Measurements from ENCODE around the gene RABEP2. TPM values are rescaled to one million over a fixed set of nuclear protein-coding genes. Genes with fewer than 3 reads are reported as not detected.

The RABEP2 gene
- total and polyA plus RNA-seq, 9 of the 15 experiments (the other 6 are each of a cell fraction or from before 2014, with no cell fraction given): 0.15 to 13.4 (median 3.5) TPM

- intact Hi-C loops (cut with micrococcal nuclease) (no loop called here), in situ Hi-C loops (cut with MboI) (no loop called here)
- H3K9me1 ChIP-seq (ENCODE audit: control insufficient read depth, insufficient read depth, low read length): no peaks in the 10 kb centered on the region
- H3K4me3 ChIP-seq: no peak overlapping the region
- DNase-seq (ENCODE audit: extremely low read depth in 1 of 4, low spot score in 3 of 4) (no peak), ATAC-seq (no peak), FAIRE-seq (no peak)
- H3K9me3 ChIP-seq (replicated peaks; ENCODE audit: control insufficient read depth, insufficient read depth, low read depth, low read length): no peaks in the 10 kb centered on the region
- 79% methylated on average over 3 of the region's 3 CpGs for WGBS (ENCODE audit: insufficient coverage, low coverage, missing lambda C conversion rate)
- H3K79me2 ChIP-seq (ENCODE audit: control insufficient read depth, insufficient read depth, low read length): no peaks in the 10 kb centered on the region
- peaks cover 0 to 10% of the 10 kb centered on the region in 2 experiments; a peak in 2 of 5 replicates for H3K4me1 ChIP-seq (replicated peaks in 1 of 2; ENCODE audit: control insufficient read depth in 2 of 2, insufficient read depth in 2 of 2, low read length in 2 of 2)
- H3K36me3 ChIP-seq (ENCODE audit: control insufficient read depth, insufficient read depth, low read length): no peaks in the 10 kb centered on the region
- no peak overlapping the region for H3K27ac ChIP-seq (ENCODE audit: extremely low read depth, low read depth, low read length)
- no peak for TF ChIP-seq ZNF436 (CRISPR knock-in tag; IDR thresholded peaks at IDR 0.05)
- no peak for TF ChIP-seq THAP7 (CRISPR knock-in tag; IDR thresholded peaks at IDR 0.05)
- TF ChIP-seq ZNF134 (CRISPR knock-in tag; conservative IDR thresholded peaks at IDR 0.05): no peak
- no peak for TF ChIP-seq JUND (IDR thresholded peaks at IDR 0.05; ENCODE audit: borderline replicate concordance, low read depth, low read length)
- no peak for TF ChIP-seq JUND (tag; IDR thresholded peaks at IDR 0.05; ENCODE audit: borderline replicate concordance, low read depth, low read length)
- TF ChIP-seq ZNF121 (CRISPR knock-in tag; conservative IDR thresholded peaks at IDR 0.05): peak; percentile 78; the same call in 1 of the 2 replicates
- no peak for TF ChIP-seq ZNF232 (CRISPR knock-in tag; IDR thresholded peaks at IDR 0.05)
- no peak for TF ChIP-seq SMAD4 (CRISPR knock-in tag; conservative IDR thresholded peaks at IDR 0.05)
- TF ChIP-seq CEBPG (CRISPR knock-in tag; IDR thresholded peaks at IDR 0.05): no peak
- no peak for TF ChIP-seq CEBPG (tag; conservative IDR thresholded peaks at IDR 0.05 in 1 of 2, IDR thresholded peaks at IDR 0.05 in 1 of 2)
- no peak overlapping the region for H3K4me2 ChIP-seq (ENCODE audit: insufficient read depth, low read length)
- ChIA-PET CTCF (ENCODE audit: low intra/inter-chr PET ratio) (no interaction called here), POLR2A (interaction anchor here (0.9 kb wide), 1 partner anchor 26 kb away, joined by 3 read pairs; no protein-coding TSS in a partner anchor)
- no peak overlapping the region for H2AFZ ChIP-seq (ENCODE audit: low read depth, low read length)
- H4K20me1 ChIP-seq (replicated peaks; ENCODE audit: control insufficient read depth, insufficient read depth, low read length): no peaks in the 10 kb centered on the region
- BruUV-seq (replicated peaks): no TSS peak
- no peaks in the 10 kb centered on the region for H3K27me3 ChIP-seq (ENCODE audit: control insufficient read depth in 2 of 2, insufficient read depth in 2 of 2, low read length in 2 of 2)
- no peak overlapping the region for H3K9ac ChIP-seq (ENCODE audit: insufficient read depth in 1 of 2, low read depth in 2 of 2, low read length in 2 of 2)
Measured at GRCh38 chr16:28918698-28919097, 6.3 kb downstream of the RABEP2 start.
